ENCODE results near the gene VILL.

The VILL gene

DNA sequence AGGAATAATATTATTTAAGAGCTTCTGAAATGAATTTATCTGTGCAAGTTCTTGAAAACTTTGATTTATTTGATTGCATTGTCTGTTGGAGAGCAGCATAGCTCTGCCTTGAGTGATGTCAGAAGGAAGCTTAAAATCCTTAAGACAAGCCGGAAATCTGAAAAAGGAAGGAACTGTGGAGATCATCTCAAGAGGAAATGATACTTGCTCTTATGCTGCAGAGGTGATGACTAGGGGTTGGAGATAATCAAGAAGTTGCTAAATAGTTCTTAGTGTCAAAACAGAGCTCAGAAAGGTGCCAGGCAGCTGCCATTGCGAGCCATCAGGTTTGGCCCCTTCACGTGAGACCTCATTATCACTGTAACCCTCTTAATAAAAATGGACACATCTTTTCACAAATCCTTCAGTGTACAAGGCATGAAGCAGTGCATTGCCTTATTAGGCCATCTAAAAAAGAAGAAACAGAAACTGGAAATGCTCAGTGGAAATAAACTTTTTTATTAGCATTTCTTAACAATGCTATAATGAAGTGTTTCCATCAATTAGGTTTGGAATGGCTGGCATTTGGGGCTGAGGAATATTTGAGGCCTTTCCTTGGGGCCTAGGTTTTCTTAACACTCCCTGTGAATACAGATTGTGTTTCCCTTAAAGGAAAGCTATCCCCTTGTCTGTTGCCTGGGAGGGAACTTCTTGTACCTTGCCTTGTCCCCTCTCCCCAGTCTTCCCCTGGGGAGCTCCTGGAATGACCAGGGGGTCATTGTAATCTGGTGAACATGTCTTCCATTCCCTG is 34.5 kb upstream of the VILL start:
- no peak for TF ChIP-seq TCF12 (IDR thresholded peaks at IDR 0.05; ENCODE audit: low read depth)
- TF ChIP-seq ZBTB7A (IDR thresholded peaks at IDR 0.05; ENCODE audit: low read depth), result no peak
- TF ChIP-seq EGR1 (IDR thresholded peaks at IDR 0.05), result no peak
- TF ChIP-seq, protein P1, sequence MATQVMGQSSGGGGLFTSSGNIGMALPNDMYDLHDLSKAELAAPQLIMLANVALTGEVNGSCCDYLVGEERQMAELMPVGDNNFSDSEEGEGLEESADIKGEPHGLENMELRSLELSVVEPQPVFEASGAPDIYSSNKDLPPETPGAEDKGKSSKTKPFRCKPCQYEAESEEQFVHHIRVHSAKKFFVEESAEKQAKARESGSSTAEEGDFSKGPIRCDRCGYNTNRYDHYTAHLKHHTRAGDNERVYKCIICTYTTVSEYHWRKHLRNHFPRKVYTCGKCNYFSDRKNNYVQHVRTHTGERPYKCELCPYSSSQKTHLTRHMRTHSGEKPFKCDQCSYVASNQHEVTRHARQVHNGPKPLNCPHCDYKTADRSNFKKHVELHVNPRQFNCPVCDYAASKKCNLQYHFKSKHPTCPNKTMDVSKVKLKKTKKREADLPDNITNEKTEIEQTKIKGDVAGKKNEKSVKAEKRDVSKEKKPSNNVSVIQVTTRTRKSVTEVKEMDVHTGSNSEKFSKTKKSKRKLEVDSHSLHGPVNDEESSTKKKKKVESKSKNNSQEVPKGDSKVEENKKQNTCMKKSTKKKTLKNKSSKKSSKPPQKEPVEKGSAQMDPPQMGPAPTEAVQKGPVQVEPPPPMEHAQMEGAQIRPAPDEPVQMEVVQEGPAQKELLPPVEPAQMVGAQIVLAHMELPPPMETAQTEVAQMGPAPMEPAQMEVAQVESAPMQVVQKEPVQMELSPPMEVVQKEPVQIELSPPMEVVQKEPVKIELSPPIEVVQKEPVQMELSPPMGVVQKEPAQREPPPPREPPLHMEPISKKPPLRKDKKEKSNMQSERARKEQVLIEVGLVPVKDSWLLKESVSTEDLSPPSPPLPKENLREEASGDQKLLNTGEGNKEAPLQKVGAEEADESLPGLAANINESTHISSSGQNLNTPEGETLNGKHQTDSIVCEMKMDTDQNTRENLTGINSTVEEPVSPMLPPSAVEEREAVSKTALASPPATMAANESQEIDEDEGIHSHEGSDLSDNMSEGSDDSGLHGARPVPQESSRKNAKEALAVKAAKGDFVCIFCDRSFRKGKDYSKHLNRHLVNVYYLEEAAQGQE (IDR thresholded peaks at IDR 0.05; ENCODE audit: low read depth), result no peak
- TF ChIP-seq TEAD4 (IDR thresholded peaks at IDR 0.05), result no peak
- TF ChIP-seq CREB1 (IDR thresholded peaks at IDR 0.05; ENCODE audit: low read depth), result no peak
- no peak for TF ChIP-seq CEBPB (IDR thresholded peaks at IDR 0.05)
- TF ChIP-seq, protein P2, sequence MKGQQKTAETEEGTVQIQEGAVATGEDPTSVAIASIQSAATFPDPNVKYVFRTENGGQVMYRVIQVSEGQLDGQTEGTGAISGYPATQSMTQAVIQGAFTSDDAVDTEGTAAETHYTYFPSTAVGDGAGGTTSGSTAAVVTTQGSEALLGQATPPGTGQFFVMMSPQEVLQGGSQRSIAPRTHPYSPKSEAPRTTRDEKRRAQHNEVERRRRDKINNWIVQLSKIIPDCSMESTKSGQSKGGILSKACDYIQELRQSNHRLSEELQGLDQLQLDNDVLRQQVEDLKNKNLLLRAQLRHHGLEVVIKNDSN (IDR thresholded peaks at IDR 0.05), result no peak
- no peak for TF ChIP-seq TAF1 (IDR thresholded peaks at IDR 0.05; ENCODE audit: low read depth)
- no peak for TF ChIP-seq YY1 (IDR thresholded peaks at IDR 0.05; ENCODE audit: low read depth)
- TF ChIP-seq, protein P3, sequence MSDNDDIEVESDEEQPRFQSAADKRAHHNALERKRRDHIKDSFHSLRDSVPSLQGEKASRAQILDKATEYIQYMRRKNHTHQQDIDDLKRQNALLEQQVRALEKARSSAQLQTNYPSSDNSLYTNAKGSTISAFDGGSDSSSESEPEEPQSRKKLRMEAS (IDR thresholded peaks at IDR 0.05), result no peak
- no peak for TF ChIP-seq FOXM1 (IDR thresholded peaks at IDR 0.05; ENCODE audit: borderline replicate concordance, low read depth)
- TF ChIP-seq NFIC (IDR thresholded peaks at IDR 0.05), result no peak
- TF ChIP-seq EP300 (IDR thresholded peaks at IDR 0.05; ENCODE audit: borderline replicate concordance), result no peak
- TF ChIP-seq RAD21 (IDR thresholded peaks at IDR 0.05; ENCODE audit: low read depth), result no peak

DNA sequence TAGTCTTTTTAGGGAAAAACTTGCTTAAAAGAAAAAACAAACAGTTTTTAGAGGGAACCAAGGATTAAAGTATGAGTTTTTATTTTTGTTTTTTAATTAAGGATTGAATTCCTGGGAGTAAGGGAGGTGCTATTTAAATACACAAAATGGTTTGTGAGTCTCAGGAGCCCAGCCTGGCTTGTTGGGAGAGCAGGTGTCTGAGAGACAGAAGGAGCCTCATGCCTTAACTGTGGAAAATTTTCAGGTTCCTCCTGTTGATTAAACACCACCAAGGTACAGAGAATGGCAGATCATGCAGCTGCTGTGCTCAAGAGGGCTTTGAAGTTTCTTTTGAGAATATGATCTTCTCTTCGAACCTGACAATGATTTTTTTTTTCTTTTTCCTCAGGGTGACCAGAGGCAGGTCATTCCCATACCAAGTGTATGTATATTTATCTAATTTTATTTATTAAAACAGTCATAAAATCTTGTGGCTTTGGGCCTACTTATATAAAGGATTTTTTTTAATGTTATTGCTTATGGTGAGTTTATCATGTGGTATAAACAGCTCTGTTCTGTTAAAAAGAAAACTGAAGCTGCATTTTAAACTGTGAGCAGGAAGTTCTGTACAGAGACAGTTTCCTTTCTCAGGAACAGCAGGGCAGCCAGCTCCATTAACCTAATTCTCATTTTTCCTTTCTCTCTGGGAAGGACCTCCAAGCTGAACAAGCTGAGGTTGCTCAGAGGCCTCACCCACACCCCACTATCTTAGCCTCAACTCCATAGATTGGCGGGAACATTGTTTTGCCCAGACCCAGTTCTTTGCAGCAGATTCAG is 33.7 kb upstream of the VILL start:
- TF ChIP-seq CEBPB (IDR thresholded peaks at IDR 0.05) (no peak), ZBTB7A (IDR thresholded peaks at IDR 0.05; ENCODE audit: low read depth) (no peak), TAF1 (IDR thresholded peaks at IDR 0.05; ENCODE audit: low read depth) (no peak), EGR1 (IDR thresholded peaks at IDR 0.05) (no peak), YY1 (IDR thresholded peaks at IDR 0.05; ENCODE audit: low read depth) (no peak), TCF12 (IDR thresholded peaks at IDR 0.05; ENCODE audit: low read depth) (no peak), RAD21 (IDR thresholded peaks at IDR 0.05; ENCODE audit: low read depth) (no peak), FOXM1 (IDR thresholded peaks at IDR 0.05; ENCODE audit: borderline replicate concordance, low read depth) (no peak), NFIC (IDR thresholded peaks at IDR 0.05) (no peak)
- TF ChIP-seq, protein P1 (IDR thresholded peaks at IDR 0.05; ENCODE audit: low read depth), result no peak

GRCh38 chr3:37957539-37957936 is 33.0 kb upstream of the VILL start:
- no peak for TF ChIP-seq TEAD4 (IDR thresholded peaks at IDR 0.05)
- no peak for TF ChIP-seq CEBPB (IDR thresholded peaks at IDR 0.05)
- TF ChIP-seq NFIC (IDR thresholded peaks at IDR 0.05), result no peak
- TF ChIP-seq, protein P3 (IDR thresholded peaks at IDR 0.05), result no peak
- no peak for TF ChIP-seq TCF12 (IDR thresholded peaks at IDR 0.05; ENCODE audit: low read depth)
- TF ChIP-seq CREB1 (IDR thresholded peaks at IDR 0.05; ENCODE audit: low read depth), result no peak
- no peak for TF ChIP-seq FOXM1 (IDR thresholded peaks at IDR 0.05; ENCODE audit: borderline replicate concordance, low read depth)

GRCh38 chr3:37961622-37962431 is 28.8 kb upstream of the VILL start:
- TF ChIP-seq CREB1 (IDR thresholded peaks at IDR 0.05; ENCODE audit: low read depth), result no peak
- no peak for TF ChIP-seq TEAD4 (IDR thresholded peaks at IDR 0.05)
- no peak for TF ChIP-seq NFIC (IDR thresholded peaks at IDR 0.05)
- TF ChIP-seq, protein P1 (IDR thresholded peaks at IDR 0.05; ENCODE audit: low read depth), result no peak
- no peak for TF ChIP-seq ZBTB7A (IDR thresholded peaks at IDR 0.05; ENCODE audit: low read depth)
- TF ChIP-seq YY1 (IDR thresholded peaks at IDR 0.05; ENCODE audit: low read depth), result no peak
- no peak for TF ChIP-seq RAD21 (IDR thresholded peaks at IDR 0.05; ENCODE audit: low read depth)
- no peak for TF ChIP-seq TAF1 (IDR thresholded peaks at IDR 0.05; ENCODE audit: low read depth)
- TF ChIP-seq, protein P3 (IDR thresholded peaks at IDR 0.05), result no peak
- no peak for TF ChIP-seq FOXM1 (IDR thresholded peaks at IDR 0.05; ENCODE audit: borderline replicate concordance, low read depth)
- no peak for TF ChIP-seq EGR1 (IDR thresholded peaks at IDR 0.05)
- no peak for TF ChIP-seq EP300 (IDR thresholded peaks at IDR 0.05; ENCODE audit: borderline replicate concordance)
- TF ChIP-seq, protein P2 (IDR thresholded peaks at IDR 0.05), result no peak
